GM12878 (cell line): ENCODE data around the gene BTG1.

Experiments used
- ASH2L ChIP-seq: fragments of 300-600, 200-600 bp; sonication (generic); IDR thresholded peaks from 2 replicates; pipeline ENCODE4 v1.6.1; 2017; ENCODE audit warnings: low read depth, mild to moderate bottlenecking, borderline replicate concordance
- CTCF ChIP-seq, 3 experiments: IDR thresholded peaks in 2 of 3; conservative IDR thresholded peaks in 1 of 3; 2 replicates each; pipeline ENCODE4 v1.5.1; 2011; ENCODE audit warnings: low read depth in 3 of 3, low read length in 3 of 3, mild to moderate bottlenecking in 3 of 3, control low read depth in 2 of 3, moderate library complexity in 2 of 3, inconsistent platforms in 1 of 3, mixed read lengths in 1 of 3; ENCODE audit not compliant: control insufficient read depth in 2 of 3, insufficient read depth in 1 of 3; ENCODE audit errors: extremely low read depth in 1 of 3
- DPF2 ChIP-seq: fragments of 450-650 bp; IDR thresholded peaks from 2 replicates; pipeline ENCODE4 v1.6.1; 2017; ENCODE audit warnings: mild to moderate bottlenecking
- EZH2 ChIP-seq: IDR thresholded peaks from 2 replicates; pipeline ENCODE4 v1.6.1; 2012; ENCODE audit warnings: low read depth, mild to moderate bottlenecking, control low read depth, inconsistent platforms, low read length, borderline replicate concordance; ENCODE audit not compliant: control insufficient read depth
- FOXM1 ChIP-seq: IDR thresholded peaks from 2 replicates; pipeline ENCODE4 v1.6.1; 2012; ENCODE audit warnings: low read depth, mild to moderate bottlenecking, inconsistent platforms, low read length, moderate library complexity
- NRF1 ChIP-seq: conservative IDR thresholded peaks from 2 replicates; pipeline ENCODE4 v1.6.1; 2011; ENCODE audit warnings: mild to moderate bottlenecking, low read depth, low read length, improper control_type of control experiment
- PBX3 ChIP-seq: IDR thresholded peaks from 2 replicates; pipeline ENCODE4 v1.6.1; 2011; ENCODE audit warnings: mild to moderate bottlenecking, low read depth, low read length, moderate library complexity; ENCODE audit not compliant: insufficient replicate concordance
- SKIL ChIP-seq: fragments of 450-650 bp; IDR thresholded peaks from 2 replicates; pipeline ENCODE4 v1.6.1; 2017; ENCODE audit warnings: mild to moderate bottlenecking, low read depth, inconsistent platforms; ENCODE audit not compliant: poor library complexity, severe bottlenecking
- TCF7 ChIP-seq: IDR thresholded peaks from 2 replicates; pipeline ENCODE4 v1.6.1; 2014; ENCODE audit warnings: antibody characterized with exemption, borderline replicate concordance

- TF ChIP-seq ASH2L, result no peak
- no peak for TF ChIP-seq DPF2
- no peak for TF ChIP-seq TCF7
- no peak for TF ChIP-seq FOXM1
- TF ChIP-seq SKIL, result no peak
- no peak for TF ChIP-seq CTCF (IDR thresholded peaks at IDR 0.05 in 2 of 3, conservative IDR thresholded peaks at IDR 0.05 in 1 of 3; ENCODE audit: control insufficient read depth in 2 of 3, extremely low read depth in 1 of 3, insufficient read depth in 1 of 3, low read depth in 3 of 3, low read length in 3 of 3)
- TF ChIP-seq EZH2, result no peak
- TF ChIP-seq PBX3, result no peak
- TF ChIP-seq NRF1, result no peak
Measured at GRCh38 chr12:92107094-92107493, 38.6 kb downstream of the BTG1 start.
